GM21529 (cell line): ENCODE measurements around the gene SCARF2.
"Not testable (repeated sequence)": the region's sequence is repeated elsewhere in the genome, so short reads cannot be mapped to it uniquely, and the experiment has no call there.

Experiments
- ATAC-seq: cut with Tn5 transposase; IDR thresholded peaks from one replicate; pipeline ENCODE4 v1.9.1; 2021; ENCODE audit not compliant: unreplicated experiment

The SCARF2 gene, protein sequence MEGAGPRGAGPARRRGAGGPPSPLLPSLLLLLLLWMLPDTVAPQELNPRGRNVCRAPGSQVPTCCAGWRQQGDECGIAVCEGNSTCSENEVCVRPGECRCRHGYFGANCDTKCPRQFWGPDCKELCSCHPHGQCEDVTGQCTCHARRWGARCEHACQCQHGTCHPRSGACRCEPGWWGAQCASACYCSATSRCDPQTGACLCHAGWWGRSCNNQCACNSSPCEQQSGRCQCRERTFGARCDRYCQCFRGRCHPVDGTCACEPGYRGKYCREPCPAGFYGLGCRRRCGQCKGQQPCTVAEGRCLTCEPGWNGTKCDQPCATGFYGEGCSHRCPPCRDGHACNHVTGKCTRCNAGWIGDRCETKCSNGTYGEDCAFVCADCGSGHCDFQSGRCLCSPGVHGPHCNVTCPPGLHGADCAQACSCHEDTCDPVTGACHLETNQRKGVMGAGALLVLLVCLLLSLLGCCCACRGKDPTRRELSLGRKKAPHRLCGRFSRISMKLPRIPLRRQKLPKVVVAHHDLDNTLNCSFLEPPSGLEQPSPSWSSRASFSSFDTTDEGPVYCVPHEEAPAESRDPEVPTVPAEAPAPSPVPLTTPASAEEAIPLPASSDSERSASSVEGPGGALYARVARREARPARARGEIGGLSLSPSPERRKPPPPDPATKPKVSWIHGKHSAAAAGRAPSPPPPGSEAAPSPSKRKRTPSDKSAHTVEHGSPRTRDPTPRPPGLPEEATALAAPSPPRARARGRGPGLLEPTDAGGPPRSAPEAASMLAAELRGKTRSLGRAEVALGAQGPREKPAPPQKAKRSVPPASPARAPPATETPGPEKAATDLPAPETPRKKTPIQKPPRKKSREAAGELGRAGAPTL

DNA sequence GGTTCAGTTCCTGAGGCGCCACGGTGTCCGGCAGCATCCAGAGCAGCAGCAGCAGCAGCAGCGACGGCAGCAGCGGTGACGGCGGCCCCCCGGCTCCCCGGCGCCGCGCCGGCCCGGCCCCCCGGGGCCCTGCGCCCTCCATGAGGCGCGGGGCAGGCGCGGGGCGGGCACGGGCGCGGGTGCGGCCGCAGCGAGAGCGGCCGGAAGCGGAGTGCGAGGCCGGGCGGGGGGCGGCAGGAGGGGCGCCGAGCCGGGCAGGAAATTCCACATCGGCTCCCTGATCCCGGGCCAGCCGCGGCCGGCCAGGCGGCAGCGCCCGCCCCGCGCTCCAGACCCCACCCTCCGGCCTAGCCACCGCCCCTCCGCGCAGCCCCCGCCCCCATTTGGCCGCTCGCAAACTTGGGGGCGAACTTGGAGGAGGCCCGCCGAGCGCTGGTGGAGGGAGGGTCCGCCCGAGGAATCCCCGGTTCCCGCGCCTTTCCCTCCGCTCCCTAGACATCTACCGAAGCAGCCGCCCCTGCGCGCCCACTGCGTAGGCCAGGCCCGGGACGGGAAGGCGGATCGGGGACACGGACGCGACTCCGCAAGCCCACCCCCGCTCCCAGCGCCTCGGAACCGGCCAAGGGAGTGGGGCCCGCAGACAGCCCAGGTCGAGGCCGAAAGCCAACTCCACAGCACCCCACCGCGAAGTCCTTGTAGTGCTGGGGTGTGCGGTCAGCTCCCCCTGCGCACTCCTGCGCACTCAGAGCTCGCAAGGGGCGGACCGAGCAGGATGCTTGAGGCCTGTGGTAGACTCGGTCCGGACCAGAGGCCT, at the start of gene SCARF2:
TSS of gene SCARF2 (minus strand) at position 213 of the 814 bp plus-strand sequence. CDS start at position 142, 71 bp downstream.
- no peak for ATAC-seq

DNA sequence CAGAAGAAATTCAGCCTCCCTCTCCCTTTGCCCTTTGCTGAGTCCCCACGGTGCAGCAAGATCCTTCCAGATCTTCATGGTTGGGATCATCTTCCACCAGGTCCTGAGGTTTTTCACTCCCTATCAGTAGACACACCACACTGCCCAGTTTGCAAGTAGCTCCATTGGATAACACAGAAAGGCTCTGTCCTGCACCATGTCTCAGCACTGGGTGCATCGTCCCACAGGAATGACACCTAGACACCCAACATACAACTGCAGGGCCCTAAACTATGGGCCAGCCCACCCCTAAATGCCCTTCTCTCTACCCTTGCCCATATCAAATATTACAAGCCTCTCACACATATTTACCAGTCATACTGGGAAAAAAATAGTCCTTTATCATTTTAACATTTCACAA, 48.6 kb upstream of the SCARF2 start:
- no peak for ATAC-seq

DNA sequence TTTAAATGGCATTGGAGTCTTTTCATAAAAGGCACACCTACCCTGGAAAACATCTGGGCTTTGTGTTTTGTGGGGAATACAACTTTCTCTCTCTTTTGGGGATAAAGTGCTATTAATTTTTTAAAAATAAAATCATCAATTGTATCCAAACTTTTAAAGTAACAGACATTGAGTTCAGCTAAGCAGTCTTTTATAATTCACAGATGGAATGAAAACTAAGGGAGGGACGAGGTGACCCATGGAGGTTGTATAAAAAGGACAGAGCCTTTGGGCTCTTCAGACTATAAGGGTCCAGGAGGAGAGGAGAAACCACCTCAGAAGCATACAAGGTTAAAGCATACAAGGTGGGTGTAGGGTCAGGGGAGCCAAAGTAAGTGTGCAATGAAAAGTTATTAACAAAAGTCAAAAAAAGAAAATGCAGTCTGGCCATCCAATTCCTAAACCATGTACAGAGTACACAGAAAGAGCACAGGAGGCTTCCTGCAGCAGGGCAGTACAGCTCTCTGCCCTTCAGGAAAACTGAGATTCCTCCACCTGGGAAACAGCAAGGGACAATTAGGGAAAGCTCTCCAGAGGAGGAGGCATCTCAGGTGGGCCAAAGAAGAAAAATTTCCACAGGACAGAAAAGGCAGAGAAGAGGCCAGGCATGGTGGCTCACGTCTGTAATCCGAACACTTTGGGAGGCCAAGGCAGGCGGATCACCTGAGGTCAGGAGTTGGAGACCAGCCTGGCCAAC, 47.5 kb upstream of the SCARF2 start:
- ATAC-seq, result no peak

DNA sequence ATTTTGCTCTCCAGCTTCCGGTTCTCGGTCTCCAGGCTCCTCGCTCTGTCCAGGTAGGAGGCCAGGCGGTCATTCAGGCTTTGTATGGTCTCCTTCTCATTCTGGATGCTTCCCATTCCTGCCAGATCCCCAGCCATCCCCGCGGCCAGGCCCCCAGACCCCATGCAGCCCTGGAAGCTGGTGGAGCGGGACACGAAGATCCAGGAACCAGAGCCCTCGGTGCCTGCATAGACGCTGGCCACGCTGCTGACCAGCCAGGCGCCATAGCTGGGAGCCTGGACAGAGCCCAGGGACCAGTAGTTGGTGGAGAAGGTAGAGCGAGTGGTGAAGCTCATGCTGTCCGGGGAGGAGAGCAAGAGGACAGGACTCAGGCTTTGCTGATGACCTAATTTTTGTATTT, 46.1 kb upstream of the SCARF2 start:
- no peak for ATAC-seq

DNA sequence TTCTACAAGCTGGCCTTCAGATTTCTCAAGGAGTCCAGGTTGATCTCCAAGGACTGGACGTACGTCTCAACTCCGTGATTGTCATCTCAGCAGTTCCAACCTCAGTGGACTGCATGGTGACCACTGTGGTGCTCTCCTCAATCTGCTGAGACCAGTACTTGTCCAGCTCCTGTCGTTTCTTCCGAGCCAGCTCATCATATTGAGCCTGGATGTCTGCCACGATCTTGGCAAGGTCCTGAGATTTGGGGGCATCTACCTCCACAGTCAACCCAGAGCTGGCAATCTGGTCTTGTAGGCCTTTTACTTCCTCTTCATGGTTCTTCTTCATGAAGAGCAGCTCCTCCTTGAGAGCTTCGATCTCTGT, 45.5 kb upstream of the SCARF2 start:
- not testable (repeated sequence) for ATAC-seq

DNA sequence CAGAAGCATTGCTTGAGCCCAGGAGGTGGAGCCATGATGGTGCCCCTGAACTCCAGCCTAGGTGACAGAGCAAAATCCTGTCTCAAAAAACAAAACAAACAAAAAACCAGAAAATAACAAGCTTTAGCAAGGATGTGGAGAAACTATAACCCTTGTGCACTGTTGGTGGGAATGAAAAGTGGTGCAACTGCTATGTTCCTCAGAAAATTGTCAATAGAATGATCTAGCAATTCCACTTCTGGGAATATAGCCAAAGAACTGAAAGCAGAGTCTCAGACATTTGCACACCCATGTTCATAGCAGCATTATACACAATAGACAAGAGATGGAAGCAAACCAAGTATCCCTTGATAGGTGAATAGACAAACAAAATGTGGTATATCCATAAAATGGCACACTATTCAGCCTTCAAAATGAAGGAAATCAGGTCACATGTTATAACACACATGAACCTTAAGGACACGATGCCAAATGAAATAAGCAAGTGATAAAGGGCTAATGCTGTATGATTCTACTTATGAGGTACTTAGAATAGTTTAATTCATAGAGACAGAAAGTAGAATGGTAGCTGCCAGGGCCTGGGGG, 42.1 kb upstream of the SCARF2 start:
- no peak for ATAC-seq

DNA sequence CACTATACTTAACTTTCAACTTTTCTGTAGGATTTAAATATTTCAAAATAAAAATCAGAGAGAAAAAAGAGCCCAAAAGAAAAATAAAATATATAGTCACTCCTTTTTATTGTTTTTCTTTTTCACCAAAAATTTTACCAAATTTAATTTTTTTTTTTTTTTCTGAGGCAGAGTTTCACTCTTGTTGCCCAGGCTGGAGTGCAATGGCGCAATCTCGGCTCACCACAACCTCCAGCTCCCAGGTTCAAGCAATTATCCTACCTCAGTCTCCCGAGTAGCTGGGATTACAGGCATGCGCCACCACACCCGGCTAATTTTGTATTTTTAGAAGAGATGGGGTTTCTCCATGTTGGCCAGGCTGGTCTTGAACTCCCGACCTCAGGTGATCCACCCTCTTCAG, 40.4 kb upstream of the SCARF2 start:
- ATAC-seq, result not testable (repeated sequence)

DNA sequence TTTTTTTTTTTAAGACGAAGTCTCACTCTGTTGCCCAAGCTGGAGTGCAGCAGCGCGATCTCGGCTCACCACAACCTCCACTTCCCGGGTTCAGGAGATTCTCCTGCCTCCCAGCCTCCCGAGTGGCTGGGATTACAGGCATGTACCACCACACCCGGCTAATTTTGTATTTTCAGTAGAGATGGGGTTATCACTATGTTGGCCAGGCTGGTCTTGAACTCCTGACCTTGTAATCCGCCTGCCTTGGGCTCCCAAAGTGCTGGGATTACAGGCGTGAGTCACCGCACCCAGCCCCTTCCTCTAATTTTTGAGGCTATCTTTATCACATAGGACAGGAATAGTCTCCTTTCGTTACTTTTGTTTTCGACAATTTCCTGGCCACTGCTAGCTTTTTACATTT, 37.9 kb upstream of the SCARF2 start:
- ATAC-seq, result not testable (repeated sequence)

DNA sequence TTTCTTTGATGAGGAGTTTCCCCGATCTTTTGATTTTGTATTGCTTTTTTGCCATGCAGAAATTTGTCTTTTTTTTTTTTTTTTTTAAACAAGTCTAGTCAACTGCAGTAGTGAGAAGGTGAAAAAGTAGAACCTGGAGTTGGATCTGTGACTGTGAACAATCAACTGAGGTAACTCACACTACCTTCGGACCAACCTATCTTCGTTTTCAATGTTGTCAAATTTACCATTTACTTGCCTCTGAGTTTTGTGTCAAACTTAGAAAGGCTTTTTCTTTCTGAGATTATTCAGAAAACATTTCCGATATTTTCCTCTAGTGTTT, 37.5 kb upstream of the SCARF2 start:
- no peak for ATAC-seq

DNA sequence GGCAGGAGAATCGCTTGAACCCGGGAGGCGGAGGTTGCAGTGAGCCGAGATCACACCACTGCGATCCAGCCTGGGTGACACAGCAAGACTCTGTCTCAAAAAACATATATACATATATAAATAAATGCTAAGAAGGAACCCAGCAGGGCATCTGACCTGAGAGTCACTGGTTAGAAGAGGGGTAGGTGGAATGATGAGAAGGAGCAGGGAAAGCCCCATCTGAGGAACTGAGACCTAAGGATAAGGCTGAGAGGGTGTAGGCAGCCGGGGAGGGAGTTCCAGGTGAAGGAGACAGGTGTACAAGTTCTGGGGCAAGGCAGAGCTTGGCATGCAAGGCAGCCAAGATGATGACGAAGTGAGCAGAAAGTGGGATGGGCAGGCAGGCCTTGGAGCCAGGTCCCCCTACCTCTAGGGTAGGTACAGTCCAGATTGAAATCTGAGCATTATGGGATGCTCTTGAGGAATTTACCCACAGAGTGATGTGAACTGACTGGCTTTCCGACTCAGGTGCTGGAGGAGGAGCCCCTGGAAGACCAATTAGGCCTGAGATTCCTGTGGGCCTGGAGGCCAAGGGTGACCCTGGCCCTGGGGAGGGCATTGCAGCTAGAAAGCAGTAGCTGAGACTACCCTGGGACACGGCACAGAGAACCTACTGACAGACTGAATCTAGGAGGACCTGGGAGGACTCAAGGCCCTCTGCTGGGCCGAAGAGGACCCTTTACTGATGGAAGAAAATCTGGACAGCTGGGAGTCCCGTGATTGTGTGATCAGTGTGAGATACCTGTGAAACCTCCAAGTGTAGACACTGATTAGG, 35.2 kb upstream of the SCARF2 start:
- no peak for ATAC-seq

DNA sequence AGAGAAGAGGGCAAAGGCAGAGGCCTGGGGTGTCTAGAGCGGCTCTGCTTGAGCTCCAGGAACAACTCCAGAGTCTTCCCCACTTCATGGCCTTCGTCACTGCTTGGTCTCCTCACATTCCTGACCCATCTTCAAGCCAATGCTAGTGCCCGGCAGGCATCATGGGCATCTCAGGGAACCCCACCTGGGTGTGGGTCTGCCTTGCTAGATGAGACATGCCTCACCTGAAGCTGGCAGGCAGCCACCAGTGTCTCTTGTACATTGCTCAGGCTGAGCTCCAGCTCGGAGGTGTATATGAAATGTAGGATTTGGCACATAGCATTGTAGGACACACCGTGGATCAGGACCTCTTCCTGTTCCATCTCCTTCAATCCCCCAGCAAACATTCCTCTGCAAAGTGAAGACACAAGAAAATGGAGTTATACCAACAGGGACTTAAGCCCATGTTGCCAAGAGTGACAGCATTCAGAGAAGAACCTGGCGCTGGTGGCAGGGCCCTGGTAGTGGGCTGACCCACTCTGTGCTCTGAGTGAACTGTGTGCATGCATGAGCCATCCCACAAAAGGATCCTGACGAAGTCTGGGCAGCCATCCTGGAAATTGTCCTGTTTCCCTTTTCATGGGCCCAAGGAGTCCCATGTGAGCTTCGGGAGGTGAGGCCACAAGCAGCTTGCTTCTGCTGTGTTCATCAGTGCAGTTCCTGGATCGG, 33.7 kb upstream of the SCARF2 start:
- no peak for ATAC-seq

DNA sequence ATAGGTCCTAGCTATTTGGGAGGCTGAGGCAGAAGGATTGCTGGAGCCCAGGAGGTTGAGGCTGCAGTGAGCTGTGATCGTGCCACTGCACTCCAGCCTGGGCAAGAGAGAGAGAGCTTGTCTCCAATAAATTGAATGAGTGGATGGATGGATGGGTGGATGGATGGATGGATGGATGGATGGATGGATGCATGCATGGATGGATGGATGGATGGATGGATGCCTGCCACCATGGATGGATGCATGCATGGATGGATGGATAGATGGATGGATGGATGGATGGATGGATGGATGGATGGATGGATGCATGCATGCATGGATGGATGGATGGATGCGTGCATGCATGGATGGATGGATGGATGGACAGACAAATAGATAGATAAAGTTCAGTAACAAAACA, 32.9 kb upstream of the SCARF2 start:
- not testable (repeated sequence) for ATAC-seq

DNA sequence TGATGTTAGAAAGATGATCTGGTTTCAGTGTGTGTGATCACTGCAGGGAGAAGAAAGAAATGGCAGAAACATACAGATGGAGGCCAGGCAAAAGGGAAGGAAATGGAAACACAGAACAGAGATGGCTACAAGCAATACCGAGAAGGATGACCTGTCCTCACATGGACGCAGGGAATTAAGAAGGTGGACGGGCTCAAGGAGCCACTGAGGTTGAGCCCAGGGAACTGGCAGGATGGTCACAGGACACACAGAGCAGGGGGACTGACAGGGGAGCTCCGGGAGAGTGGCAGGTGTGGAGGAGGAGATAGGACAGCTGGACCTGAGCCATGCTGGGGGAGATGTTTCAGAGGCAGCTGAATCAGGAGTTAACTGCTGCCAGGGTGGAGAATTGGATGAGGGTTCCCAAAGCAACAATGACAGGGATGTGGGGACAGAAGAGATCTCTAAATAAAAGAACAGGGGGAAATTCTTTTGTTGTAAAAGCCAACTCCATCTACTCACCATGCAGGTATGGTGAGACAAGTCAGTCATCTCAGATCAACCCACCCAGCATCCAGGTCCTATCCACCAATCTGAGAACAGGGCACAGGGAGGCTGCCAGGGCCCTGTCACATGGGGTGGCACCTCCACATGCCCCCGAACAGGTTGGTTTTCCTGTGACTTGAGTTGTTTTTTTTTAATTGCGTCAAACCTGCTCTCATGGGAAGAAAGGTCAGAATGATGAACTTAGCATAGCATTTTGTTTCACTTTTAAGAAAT, 31.7 kb upstream of the SCARF2 start:
- no peak for ATAC-seq

DNA sequence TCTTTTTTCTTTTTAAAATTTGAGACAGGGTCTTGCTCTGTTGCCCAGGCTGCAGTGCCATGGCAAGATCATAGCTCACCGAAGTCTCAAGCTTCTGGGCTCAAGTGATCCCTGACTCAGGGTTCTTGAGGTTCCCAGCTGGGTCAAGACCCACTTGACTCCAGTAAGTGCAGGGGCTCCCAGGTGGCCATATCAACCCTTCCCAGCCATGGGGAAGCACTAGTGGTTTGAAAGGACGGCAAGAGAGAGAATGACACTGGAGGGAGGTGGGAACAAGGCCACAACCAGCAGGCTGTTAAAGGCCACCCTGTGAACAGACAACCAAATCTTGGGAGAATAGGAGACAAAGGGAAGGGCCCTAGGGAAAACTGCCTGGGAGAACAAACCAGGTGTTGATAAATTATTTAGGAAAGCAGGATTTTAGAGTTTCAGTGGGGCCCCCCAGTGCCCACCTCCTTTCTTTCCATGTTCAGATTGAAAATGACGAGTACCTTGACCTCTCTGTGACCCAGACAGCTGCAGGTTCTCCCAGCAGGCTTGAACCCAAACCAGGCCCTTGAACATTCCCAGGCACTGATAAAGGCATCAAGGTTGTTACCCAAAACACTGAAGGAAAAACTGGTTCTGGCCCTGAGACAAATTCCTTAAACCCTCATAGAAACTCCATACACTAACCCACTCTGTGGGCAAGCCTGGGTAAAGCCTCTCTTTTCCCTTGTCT, 29.2 kb upstream of the SCARF2 start:
- no peak for ATAC-seq

DNA sequence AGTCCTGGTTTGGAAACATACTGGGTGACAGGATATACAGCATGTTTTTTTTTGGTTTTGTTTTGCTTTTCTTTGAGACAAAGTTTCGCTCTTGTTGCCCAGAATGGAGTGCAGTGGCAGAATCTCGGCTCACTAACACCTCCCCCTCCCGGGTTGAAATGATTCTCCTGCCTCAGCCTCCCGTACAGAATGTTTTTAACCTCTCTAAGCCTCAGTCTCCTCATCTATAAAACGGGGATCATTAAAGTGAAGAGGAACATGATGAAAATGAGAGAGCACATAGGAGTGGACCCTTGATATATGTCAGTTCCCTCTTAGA, 28.1 kb upstream of the SCARF2 start:
- ATAC-seq, result no peak

DNA sequence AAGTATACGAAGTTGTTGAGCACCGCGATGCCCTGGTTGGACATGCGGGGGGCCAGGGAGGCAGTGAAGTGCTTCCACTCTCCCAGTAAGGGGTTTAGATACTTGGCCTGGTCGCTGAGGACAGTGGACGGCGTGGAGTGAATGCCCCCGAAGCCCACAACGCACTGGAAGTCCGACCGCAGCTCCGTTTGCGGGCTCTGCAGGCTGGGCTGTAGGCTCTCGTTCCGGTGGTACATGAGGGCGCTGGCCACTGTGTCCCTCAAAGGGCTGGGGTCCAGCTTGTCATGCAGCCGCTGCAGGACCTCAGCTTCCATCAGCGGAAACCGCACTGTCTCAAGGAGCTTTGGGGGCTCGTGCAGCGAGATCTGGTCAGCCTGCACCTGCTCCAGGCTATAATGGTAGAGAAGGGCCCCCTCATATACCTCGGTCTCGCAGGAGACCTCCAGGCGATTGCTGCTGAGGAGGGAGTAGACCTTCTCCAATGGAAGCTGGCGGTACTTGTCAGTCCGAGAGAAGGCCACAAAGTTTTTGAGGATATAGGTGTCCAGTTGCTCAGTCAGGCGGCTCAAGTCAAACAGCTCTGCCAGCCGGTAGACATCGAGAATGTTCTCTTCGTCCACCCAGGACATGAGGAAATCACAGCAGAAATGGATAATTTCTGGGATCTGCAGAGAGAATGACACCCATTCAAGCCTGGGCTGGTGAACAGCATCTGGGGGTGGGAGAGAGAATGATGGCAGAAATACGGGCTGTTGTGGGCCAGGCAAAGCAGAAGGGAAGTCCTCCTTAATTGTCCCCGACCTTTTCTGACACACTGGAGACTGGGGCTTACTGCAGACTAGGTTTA, 27.5 kb upstream of the SCARF2 start:
- no peak for ATAC-seq

DNA sequence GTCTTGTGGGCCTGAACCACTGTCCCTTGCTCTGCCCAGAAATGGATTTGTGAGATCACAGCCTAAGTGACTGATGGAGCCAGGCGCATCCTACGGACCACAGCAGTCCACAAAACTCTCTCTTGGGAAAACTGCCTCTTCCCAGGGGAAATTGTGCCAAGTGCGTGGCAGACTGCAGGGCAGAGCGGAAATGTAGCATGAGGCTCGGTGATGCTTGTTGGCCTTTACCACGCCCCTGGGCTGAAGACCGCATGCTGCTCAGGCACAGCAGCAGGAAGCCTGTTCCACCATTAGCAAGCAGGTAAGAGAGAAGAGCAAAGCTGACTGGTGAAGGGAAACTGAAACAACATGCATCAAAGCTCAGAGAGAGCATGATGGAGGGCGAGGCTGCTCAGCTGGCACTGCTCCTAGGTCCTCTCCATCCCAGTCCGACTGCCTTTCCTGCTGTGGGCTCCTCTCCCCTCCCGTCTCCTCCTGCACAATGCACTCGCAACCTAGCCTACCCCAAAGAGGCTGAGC, 26.5 kb upstream of the SCARF2 start:
- ATAC-seq, result no peak
